ENCODE results near the gene CRPPA. TPM values are rescaled to one million over a fixed set of nuclear protein-coding genes. Genes with fewer than 3 reads are reported as not detected.

The CRPPA gene
- polyA plus RNA-seq, 2 of the 4 experiments (the other 2 are of a cell fraction), result 0.59 to 0.88 TPM

GRCh38 chr7:16420649-16421332, 547 bp downstream of the CRPPA start (continued):
- TF ChIP-seq, protein P1, sequence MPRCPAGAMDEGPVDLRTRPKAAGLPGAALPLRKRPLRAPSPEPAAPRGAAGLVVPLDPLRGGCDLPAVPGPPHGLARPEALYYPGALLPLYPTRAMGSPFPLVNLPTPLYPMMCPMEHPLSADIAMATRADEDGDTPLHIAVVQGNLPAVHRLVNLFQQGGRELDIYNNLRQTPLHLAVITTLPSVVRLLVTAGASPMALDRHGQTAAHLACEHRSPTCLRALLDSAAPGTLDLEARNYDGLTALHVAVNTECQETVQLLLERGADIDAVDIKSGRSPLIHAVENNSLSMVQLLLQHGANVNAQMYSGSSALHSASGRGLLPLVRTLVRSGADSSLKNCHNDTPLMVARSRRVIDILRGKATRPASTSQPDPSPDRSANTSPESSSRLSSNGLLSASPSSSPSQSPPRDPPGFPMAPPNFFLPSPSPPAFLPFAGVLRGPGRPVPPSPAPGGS (IDR thresholded peaks at IDR 0.05), result peak; percentile 65; the same call in 2 of the 3 replicates
- TF ChIP-seq E2F6 (IDR thresholded peaks at IDR 0.05; ENCODE audit: borderline replicate concordance, low read depth), result peak; percentile 77; the same call in 1 of the 2 replicates
- TF ChIP-seq ZC3H11A (IDR thresholded peaks at IDR 0.05), result no peak
- TF ChIP-seq, protein P2, sequence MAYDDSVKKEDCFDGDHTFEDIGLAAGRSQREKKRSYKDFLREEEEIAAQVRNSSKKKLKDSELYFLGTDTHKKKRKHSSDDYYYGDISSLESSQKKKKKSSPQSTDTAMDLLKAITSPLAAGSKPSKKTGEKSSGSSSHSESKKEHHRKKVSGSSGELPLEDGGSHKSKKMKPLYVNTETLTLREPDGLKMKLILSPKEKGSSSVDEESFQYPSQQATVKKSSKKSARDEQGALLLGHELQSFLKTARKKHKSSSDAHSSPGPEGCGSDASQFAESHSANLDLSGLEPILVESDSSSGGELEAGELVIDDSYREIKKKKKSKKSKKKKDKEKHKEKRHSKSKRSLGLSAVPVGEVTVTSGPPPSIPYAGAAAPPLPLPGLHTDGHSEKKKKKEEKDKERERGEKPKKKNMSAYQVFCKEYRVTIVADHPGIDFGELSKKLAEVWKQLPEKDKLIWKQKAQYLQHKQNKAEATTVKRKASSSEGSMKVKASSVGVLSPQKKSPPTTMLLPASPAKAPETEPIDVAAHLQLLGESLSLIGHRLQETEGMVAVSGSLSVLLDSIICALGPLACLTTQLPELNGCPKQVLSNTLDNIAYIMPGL (CRISPR knock-in tag; IDR thresholded peaks at IDR 0.05; ENCODE audit: borderline replicate concordance), result peak; percentile 92
- no peak for TF ChIP-seq KDM1A (IDR thresholded peaks at IDR 0.05; ENCODE audit: low read depth)
- peak; percentile 61; the same call in 1 of the 2 replicates for TF ChIP-seq PHF8 (IDR thresholded peaks at IDR 0.05; ENCODE audit: borderline replicate concordance, low read depth)
- TF ChIP-seq, protein P3, sequence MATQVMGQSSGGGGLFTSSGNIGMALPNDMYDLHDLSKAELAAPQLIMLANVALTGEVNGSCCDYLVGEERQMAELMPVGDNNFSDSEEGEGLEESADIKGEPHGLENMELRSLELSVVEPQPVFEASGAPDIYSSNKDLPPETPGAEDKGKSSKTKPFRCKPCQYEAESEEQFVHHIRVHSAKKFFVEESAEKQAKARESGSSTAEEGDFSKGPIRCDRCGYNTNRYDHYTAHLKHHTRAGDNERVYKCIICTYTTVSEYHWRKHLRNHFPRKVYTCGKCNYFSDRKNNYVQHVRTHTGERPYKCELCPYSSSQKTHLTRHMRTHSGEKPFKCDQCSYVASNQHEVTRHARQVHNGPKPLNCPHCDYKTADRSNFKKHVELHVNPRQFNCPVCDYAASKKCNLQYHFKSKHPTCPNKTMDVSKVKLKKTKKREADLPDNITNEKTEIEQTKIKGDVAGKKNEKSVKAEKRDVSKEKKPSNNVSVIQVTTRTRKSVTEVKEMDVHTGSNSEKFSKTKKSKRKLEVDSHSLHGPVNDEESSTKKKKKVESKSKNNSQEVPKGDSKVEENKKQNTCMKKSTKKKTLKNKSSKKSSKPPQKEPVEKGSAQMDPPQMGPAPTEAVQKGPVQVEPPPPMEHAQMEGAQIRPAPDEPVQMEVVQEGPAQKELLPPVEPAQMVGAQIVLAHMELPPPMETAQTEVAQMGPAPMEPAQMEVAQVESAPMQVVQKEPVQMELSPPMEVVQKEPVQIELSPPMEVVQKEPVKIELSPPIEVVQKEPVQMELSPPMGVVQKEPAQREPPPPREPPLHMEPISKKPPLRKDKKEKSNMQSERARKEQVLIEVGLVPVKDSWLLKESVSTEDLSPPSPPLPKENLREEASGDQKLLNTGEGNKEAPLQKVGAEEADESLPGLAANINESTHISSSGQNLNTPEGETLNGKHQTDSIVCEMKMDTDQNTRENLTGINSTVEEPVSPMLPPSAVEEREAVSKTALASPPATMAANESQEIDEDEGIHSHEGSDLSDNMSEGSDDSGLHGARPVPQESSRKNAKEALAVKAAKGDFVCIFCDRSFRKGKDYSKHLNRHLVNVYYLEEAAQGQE (IDR thresholded peaks at IDR 0.05), result peak; percentile 53; the same call in 1 of the 2 replicates
- no peak for TF ChIP-seq RNF2 (IDR thresholded peaks at IDR 0.05; ENCODE audit: borderline replicate concordance, low read depth)
- no peak for TF ChIP-seq PBX3 (IDR thresholded peaks at IDR 0.05)
- TF ChIP-seq HEYL (CRISPR knock-in tag; IDR thresholded peaks at IDR 0.05), result no peak
- TF ChIP-seq HDAC2 (IDR thresholded peaks at IDR 0.05), result no peak; the same call in 1 of the 2 replicates

GRCh38 chr7:16420329-16420648, 1.0 kb downstream of the CRPPA start:
- peak overlapping the region; percentile 92 for H3K4me2 ChIP-seq
- CTCF ChIA-PET, result interaction anchor here (0.9 to 2.3 kb wide), 9 partner anchors 9 to 337 kb away, joined by 3 to 12 read pairs (median 4); no protein-coding TSS in a partner anchor

More at GRCh38 chr7:16420329-16420648, 1.0 kb downstream of the CRPPA start:
- Histone ChIP-seq H3K4me1 (peaks cover 12% of the 10 kb centered on the region), H3K4me3 (peak overlapping the region; percentile 73), H3K27ac (peak overlapping the region; percentile 98), H3K9me3 (no peaks in the 10 kb centered on the region)
- 4% methylated on average over 3 of the region's 3 CpGs for WGBS (ENCODE audit: missing lambda C conversion rate)
- no peak for DNase-seq (ENCODE audit: low read depth in 1 of 2, low spot score in 1 of 2)
- no peak for FAIRE-seq
- ATAC-seq, result peak; percentile 12 to 15
- POLR2A ChIA-PET, result interaction anchor here (0.6 to 2.7 kb wide), 14 partner anchors 9 to 1406 kb away, joined by 3 to 11 read pairs (median 4); partner anchors contain the start of genes ANKMY2 and BZW2
- TF ChIP-seq RAD21 (conservative IDR thresholded peaks at IDR 0.05 in 1 of 2, IDR thresholded peaks at IDR 0.05 in 1 of 2) (no peak), ZNF302 (CRISPR knock-in tag; IDR thresholded peaks at IDR 0.05) (no peak), FOSL2 (IDR thresholded peaks at IDR 0.05) (no peak), FOSL2 (CRISPR knock-in tag; IDR thresholded peaks at IDR 0.05) (no peak), E2F6 (IDR thresholded peaks at IDR 0.05; ENCODE audit: borderline replicate concordance, low read depth) (no peak), ZC3H11A (IDR thresholded peaks at IDR 0.05) (no peak), HDAC2 (IDR thresholded peaks at IDR 0.05) (no peak), CHD2 (IDR thresholded peaks at IDR 0.05; ENCODE audit: low read length, partially characterized antibody) (no peak), CBX2 (IDR thresholded peaks at IDR 0.05; ENCODE audit: borderline replicate concordance, low read depth) (no peak), EHF (CRISPR knock-in tag; IDR thresholded peaks at IDR 0.05) (no peak), POLR2AphosphoS2 (conservative IDR thresholded peaks at IDR 0.05; ENCODE audit: low read length) (no peak), CBX8 (IDR thresholded peaks at IDR 0.05) (no peak), BHLHE40 (IDR thresholded peaks at IDR 0.05; ENCODE audit: low read depth, low read length) (no peak), MYC (IDR thresholded peaks at IDR 0.05; ENCODE audit: borderline replicate concordance, low read length) (no peak)
- TF ChIP-seq, protein P4, sequence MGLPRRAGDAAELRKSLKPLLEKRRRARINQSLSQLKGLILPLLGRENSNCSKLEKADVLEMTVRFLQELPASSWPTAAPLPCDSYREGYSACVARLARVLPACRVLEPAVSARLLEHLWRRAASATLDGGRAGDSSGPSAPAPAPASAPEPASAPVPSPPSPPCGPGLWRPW (IDR thresholded peaks at IDR 0.05), result no peak
- TF ChIP-seq, protein P2 (CRISPR knock-in tag; IDR thresholded peaks at IDR 0.05; ENCODE audit: borderline replicate concordance), result no peak
